ENCODE measurements around the gene GNL2.

Gene GNL2

GRCh38 chr1:37595440-37596181 lies at the start of gene GNL2:
Gene GNL2, minus strand, starts transcription at chr1:37595937. Its CDS starts 115 bp downstream, at chr1:37595822.
- DNase-seq, result peak; percentile 79

DNA sequence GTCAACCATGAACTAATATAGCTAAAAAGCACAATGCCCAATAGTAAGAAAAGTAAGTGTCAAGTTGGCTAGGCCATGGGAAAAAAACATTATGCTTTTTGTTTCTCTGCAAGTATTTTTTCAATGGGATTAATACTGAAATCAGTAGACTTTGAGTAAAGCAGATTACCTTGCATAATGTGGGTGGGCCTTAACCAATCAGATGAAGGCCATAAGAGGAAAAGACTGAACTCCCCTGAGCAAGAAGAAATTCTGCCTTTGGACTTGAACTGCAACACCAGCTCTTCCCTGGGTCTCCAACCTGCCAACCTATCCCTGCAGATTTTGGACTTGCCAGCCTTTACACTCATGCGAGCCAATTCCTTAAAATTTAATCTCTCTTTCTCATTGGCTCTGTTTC lies 45.3 kb upstream of the GNL2 start:
- DNase-seq, result no peak

DNA sequence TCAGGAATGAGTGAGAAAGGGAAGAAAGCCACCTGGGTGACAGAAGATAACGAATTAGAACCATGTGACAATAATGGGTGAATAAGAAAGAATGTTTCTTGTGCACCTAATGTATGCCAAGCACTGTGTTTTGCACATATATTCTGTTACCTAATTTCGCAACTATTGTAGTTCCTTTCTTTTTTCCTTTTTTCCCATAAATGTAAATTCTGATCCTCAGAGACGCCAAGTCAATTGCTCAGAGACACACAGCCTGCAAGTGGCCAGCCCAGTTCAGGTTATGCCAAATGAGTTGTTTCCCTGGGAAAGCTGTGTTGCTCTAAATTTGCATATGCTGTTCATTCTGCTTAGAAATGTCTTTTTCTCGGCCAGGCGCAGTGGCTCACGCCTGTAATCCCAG lies 40.7 kb upstream of the GNL2 start:
- DNase-seq, result no peak

GRCh38 chr1:37634992-37635902 lies 39.5 kb upstream of the GNL2 start:
- no peak for DNase-seq

DNA sequence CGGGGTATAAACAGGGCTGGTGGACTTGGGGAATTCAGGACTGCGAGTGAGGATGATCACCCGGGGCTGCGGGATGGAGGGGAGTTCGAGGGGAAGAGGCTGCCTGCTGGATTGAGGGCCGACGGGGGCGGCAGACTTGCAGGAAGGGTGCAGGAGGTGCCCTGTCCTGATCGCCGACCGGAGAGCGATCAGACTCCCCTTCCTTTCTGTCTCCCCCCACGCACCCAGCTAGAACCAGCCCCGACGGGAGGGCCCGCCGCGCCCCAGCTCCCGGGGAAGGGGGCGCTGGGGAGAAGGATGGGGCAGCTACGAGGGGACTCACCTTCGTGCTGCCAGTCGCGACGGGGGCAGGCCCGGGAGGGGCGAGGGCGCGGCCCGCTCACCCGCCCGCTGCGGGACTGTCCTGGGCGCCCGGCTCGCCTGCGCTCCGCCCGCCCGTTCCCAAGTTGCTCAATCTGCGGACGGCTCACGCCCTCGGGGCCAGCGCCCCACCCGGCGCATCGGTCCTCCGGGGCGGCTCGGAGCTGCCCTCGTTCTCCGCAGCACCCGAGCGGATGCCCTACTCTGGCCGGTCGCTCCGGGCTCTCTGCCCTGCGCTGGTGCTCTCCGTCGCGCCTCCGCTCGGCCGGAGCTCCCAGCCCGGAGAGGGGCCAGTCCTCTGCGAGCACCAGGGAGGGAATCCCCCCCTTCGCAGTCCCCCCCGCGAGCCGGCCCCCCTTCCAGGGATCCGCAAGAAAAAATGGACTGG lies 38.7 kb upstream of the GNL2 start, which contains the start of gene RSPO1:
Gene RSPO1, minus strand, starts transcription at position 649 of the 748 bp plus-strand sequence. CDS start 5,231 bp downstream, outside the sequence.
- DNase-seq, result no peak

GRCh38 chr1:37633938-37634243 lies 38.2 kb upstream of the GNL2 start:
- DNase-seq, result no peak

GRCh38 chr1:37633040-37633937 lies 37.6 kb upstream of the GNL2 start:
- no peak for DNase-seq

DNA sequence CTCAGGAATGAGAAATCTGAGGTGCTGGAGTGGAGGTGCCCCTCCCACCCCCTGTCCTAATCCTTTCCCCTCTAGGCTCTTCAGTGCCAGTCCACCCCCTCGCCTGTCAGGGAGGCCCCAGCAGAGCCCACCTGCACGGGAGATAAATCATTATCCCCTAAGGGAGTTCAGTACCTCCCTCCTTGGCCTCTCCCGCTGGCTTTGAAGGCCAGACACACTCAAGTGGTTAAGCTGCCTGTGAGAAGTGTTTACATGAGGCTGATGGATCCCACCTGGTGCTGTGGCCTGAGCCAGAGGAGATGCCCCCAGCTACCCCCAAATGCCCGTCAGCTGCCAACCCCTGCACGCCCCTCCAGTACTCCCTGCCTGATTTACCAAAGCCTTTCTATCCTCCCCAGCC lies 35.3 kb upstream of the GNL2 start:
- DNase-seq, result no peak

- DNase-seq, result no peak
Measured at GRCh38 chr1:37630426-37631028, 34.8 kb upstream of the GNL2 start.

DNA sequence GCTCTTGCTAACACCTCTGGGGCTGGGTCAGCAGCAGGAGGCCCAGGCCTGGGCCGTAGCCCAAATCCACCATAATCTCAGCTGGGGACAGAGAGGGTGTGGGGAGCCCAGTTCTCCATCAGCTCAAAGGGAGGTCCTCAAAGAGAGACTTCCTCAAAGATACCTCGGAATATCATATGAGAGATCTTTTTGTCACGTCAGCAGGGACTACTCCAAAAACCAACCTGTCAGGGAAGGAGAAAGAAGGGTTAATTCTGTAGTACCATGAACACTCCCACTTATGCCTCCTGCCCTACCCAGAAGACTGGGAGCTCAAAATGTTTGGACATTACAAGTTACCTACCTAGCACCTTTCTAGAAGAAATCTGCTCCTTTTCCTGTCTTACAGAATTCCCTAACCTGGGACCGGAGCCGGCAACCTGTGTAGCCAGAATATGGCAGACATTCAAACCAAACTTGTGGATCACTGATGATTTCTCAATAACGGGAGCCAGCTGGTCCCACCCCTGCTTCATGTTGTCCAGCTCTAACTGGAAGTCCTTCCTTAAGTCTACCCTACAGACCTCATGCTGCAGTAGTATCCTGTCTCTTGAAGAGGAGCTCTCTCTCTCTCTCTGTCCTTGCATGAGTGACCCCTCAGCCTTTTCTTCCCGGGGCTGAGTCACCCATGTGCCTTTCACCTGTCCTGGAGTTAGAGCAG lies 34.1 kb upstream of the GNL2 start:
- no peak for DNase-seq

DNA sequence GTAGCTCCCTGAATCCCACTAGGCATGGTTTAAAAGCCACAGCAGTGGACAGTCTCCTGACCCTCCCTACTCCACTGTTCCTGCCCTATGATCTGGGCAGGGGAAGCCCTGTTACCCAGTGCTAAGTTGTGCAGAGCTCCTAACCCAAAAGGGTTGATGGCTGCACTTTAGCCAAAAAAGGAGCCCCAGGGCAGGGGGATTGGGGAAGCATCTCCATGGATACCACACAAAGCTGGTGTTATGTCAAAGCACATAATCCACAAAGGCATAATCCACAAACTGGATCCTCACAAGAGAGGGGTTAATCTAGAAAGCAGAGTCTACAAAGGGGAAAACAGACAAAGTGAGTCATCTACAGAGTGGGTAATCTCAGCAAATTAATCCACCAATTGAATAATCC lies 33.3 kb upstream of the GNL2 start:
- DNase-seq, result no peak

- DNase-seq, result no peak
Measured at GRCh38 chr1:37628026-37628556, 32.4 kb upstream of the GNL2 start.

DNA sequence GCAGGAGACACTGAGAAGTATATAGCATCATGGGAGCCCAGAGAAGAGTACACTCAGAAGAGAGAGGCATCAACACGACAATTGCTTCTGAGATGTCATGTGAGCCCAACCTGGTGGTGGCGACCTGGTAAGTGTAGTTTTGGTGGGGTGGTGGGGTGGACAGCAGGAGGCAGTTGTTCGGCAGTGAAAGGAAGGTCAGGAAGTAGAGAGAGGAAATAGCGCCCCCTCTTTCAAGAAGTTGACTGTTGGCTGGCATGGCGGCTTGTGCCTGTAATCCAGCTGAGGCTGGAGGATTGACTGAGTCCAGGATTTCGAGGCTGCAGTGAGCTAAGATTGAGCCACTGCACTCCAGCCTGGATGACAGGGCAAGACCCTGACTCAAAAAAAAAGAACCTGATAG lies 26.4 kb upstream of the GNL2 start:
- no peak for DNase-seq

DNA sequence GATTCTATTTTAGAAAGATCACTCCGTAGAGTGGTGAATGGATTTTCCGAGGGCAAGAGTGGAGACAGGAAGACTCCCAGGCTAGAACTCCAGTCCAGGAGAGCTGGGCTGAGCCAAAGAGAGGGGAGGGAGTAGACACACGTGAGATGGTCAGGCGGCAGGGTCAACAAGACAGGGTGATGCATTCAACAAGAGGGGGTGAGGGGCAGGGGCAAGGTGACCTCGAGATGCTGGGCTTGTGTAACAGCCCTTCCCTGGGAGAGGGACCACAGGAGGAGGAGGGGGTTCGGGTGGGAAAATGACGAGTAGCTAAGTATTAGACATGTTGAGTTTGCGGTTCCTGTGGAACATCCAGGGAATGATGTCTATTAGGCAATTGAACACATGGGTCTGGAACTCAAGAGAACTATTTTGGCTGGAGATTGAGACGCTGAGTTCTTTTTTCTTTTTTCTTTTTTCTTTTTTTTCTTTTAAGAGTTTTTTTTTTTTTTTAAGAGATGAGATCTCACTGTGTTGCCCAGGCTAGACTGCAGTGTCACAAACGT lies 25.7 kb upstream of the GNL2 start:
- no peak for DNase-seq

DNA sequence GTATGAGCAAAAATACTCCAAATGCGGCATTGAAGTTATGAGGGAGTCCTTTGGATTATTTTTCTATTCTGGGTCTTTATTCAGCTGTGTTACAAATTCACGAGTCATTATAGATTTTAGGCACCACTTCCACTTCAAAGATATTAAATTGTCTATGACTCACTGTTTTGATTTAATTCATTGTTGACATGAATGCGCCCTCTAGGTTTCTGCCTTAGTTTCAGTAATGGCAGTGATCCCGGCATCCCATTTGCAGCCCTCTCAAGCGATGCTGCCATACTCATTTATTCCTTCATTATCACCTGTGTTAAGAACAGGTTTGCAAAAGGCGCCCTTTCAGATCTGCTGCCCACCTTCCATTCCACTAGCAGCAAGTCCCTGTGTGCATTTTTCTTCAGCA lies 25.0 kb upstream of the GNL2 start:
- DNase-seq, result no peak

GRCh38 chr1:37616330-37616729 lies 20.6 kb upstream of the GNL2 start:
- no peak for DNase-seq

DNA sequence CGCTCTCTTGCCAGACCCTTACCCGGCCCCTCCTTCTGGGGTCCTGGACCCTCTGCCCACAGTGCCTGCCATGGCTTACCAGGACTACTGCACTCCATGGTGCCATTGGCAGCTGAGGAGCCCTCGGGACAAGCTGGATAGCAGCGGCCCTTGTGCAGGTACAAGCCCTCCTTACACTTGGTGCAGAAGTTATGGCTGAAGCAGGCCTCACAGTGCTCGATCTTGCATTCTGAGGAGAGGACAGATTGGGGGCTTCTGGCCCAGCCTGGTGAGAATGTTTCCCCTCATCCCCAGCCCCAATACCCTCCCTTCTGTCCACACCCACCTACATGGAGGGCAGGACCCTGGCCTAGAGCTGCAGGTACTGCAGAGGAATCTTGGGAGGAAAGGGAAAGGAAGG lies 18.4 kb upstream of the GNL2 start:
- no peak for DNase-seq

DNA sequence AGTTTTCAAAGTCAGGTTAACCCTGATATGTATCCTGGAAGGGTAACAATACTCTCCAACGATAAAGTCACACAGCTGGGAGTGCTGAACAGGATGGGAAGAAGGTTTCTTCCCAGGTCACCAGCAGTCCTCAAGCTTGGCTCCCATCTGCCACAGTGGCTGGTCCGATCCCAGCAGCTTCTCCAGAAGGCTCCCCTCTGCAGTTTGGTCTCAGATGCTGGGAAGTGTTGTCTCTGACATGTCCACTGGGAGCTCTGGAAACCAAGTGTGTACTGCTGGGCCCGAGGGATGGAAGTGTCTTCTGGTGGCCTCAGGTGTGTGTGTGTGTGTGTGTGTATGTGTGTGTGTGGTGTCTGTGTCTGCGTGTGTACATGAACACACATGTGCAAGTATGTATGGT lies 16.4 kb upstream of the GNL2 start:
- no peak for DNase-seq

DNA sequence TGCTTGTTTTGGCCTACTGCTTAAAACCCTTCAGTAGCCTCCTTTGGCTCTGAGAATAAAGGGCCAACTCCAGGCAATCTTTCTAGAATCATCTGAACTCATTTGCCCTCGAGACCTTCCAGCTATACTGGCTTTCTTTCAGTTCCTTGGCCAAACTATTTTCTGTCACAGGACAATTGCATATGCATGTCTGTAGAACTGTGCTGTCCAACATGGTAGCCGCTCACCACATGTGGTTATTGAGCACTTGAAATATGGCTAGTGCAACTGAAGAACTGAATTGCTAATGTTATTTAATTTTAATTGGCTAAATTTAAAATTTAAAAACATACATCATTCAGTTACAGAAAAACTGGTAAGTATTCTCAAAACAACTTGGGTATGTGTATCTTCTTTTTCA lies 14.3 kb upstream of the GNL2 start:
- DNase-seq, result no peak

GRCh38 chr1:37609002-37609401 lies 13.3 kb upstream of the GNL2 start:
- no peak for DNase-seq

Data from 8988T (cell line).